ENCODE results near the gene ADH4.

ADH4 gene

DNA sequence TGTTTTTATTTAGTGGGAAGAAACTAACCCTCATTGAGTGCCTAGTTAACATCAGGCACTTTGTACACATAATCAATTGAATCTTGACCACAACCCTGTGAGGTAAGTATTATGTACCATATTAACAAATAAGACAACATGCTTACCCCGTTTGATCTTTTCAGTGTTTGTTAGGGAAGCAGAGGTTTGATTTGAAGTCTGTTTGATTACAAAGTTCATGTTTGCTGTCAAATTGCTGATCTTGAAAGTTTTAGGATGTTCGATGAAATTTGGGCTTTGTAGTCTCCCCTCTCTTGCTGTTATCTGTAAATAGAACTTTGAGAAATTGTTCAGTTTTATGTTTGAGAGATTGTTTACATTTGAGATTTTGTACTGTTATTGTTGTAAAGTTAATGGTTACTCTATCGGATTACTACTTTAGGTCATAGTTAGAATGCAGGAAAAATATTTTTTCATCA lies 13.4 kb upstream of the ADH4 start:
- TF ChIP-seq, protein P1, sequence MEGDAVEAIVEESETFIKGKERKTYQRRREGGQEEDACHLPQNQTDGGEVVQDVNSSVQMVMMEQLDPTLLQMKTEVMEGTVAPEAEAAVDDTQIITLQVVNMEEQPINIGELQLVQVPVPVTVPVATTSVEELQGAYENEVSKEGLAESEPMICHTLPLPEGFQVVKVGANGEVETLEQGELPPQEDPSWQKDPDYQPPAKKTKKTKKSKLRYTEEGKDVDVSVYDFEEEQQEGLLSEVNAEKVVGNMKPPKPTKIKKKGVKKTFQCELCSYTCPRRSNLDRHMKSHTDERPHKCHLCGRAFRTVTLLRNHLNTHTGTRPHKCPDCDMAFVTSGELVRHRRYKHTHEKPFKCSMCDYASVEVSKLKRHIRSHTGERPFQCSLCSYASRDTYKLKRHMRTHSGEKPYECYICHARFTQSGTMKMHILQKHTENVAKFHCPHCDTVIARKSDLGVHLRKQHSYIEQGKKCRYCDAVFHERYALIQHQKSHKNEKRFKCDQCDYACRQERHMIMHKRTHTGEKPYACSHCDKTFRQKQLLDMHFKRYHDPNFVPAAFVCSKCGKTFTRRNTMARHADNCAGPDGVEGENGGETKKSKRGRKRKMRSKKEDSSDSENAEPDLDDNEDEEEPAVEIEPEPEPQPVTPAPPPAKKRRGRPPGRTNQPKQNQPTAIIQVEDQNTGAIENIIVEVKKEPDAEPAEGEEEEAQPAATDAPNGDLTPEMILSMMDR (IDR thresholded peaks at IDR 0.05; ENCODE audit: low read depth, low read length), result no peak
- Histone ChIP-seq H3K4me3 (ENCODE audit: low read depth, low read length) (no peak overlapping the region), H3K9me3 (ENCODE audit: severe bottlenecking) (no peaks in the 10 kb centered on the region), H3K36me3 (no peaks in the 10 kb centered on the region), H3K27ac (no peak overlapping the region), H3K27me3 (ENCODE audit: insufficient read depth, low read depth, severe bottlenecking) (no peaks in the 10 kb centered on the region)
- DNase-seq, result no peak

DNA sequence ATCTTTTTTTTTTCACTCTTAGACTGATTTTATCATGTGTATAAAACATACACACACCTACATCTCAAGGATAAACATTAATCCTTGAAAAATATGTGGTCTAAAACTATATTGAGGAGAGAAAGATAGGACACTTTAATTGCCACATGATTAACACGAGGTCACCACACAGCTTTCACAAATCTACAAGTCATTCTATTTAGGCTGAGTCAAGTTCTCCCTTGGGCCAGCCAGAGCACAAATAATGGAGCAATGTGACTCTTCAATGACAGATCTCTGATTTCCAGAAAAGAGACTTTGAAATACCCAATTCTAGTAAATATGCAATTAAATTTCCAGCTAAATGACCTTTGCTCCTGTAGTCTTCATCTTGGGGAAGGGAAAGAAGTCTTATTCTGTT lies 12.9 kb upstream of the ADH4 start:
- no peaks in the 10 kb centered on the region for H3K9me3 ChIP-seq (ENCODE audit: severe bottlenecking)
- no peaks in the 10 kb centered on the region for H3K36me3 ChIP-seq
- no peak overlapping the region for H3K4me3 ChIP-seq (ENCODE audit: low read depth, low read length)
- no peak for DNase-seq
- H3K27me3 ChIP-seq (ENCODE audit: insufficient read depth, low read depth, severe bottlenecking), result no peaks in the 10 kb centered on the region
- H3K27ac ChIP-seq, result no peak overlapping the region
- TF ChIP-seq, protein P1 (IDR thresholded peaks at IDR 0.05; ENCODE audit: low read depth, low read length), result no peak

DNA sequence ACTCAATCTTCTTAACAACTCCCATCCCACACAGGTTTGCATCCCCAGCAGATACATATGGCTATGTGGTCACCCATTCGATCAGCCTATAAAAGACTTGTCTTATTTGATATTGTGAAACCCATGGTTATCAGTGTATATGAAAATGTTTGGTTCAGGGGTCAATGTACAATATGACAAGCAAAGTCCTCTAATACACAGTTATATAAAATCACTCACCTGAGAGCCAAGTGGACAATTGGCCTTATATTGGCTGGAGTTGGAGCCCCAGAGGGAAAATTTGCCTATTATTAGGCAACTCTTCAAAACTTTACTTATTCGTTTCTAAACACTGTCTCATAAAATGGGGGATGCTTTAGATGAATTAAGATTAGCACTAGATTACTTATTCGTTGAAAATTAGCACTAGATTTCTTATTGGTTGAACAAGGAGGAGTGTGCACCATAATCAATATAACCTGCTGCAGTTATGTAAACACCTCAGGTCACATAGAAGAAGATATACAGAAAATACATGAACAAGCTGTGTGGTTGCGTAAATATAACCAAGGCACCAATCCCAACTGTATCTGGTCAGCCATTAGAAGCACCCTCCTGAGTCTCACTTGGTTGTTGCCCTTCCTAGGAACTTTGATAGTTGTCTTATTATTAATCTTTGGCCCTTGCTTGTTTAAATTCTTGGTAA lies 10.7 kb upstream of the ADH4 start:
- H3K36me3 ChIP-seq, result no peaks in the 10 kb centered on the region
- H3K9me3 ChIP-seq (ENCODE audit: severe bottlenecking), result peaks cover 5% of the 10 kb centered on the region
- H3K27ac ChIP-seq, result no peak overlapping the region
- H3K4me3 ChIP-seq (ENCODE audit: low read depth, low read length), result no peak overlapping the region
- TF ChIP-seq, protein P1 (IDR thresholded peaks at IDR 0.05; ENCODE audit: low read depth, low read length), result no peak
- DNase-seq, result no peak
- no peaks in the 10 kb centered on the region for H3K27me3 ChIP-seq (ENCODE audit: insufficient read depth, low read depth, severe bottlenecking)

DNA sequence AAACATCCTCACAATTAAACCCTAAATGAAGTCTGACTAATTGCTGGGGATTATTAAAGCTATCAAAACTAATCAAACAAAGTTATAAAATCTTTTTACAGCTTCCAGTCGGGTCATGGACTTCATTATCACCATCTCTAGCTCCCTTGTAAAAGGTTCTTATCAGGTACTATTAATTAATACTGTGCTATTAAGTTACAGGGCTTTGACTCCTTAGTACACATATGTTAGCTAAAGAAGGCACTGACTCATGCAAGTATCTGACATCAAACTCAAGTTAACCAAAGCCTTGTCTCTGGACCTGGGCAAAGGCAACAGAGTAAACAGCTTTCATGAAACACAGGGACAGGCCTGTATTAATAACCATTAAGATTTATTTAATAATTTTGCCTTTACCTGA lies 7.9 kb upstream of the ADH4 start:
- Histone ChIP-seq H3K27ac (no peak overlapping the region), H3K36me3 (no peaks in the 10 kb centered on the region), H3K27me3 (ENCODE audit: insufficient read depth, low read depth, severe bottlenecking) (no peaks in the 10 kb centered on the region), H3K9me3 (ENCODE audit: severe bottlenecking) (peaks cover 5% of the 10 kb centered on the region), H3K4me3 (ENCODE audit: low read depth, low read length) (no peak overlapping the region)
- TF ChIP-seq, protein P1 (IDR thresholded peaks at IDR 0.05; ENCODE audit: low read depth, low read length), result no peak
- no peak for DNase-seq

DNA sequence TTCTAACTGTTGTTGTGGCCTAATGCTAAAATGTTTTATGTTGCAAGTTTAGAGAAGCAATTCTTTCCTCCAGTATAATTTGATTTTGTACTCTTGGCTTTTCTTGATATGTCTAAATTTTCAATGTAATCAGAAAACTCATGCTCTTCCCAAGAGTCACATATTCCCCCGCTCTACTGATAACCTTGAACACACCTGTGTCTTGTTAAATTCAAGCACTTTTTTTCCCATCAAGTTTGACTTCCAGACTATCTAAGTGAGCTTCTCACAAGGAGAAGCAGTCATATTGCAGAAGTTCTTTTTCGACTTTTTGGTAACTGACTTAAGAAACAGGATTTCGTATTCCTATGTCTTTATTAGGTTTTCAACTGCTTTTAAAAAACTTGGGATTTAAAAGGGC lies 7.4 kb upstream of the ADH4 start:
- Histone ChIP-seq H3K9me3 (ENCODE audit: severe bottlenecking) (peaks cover 5% of the 10 kb centered on the region), H3K27ac (no peak overlapping the region), H3K27me3 (ENCODE audit: insufficient read depth, low read depth, severe bottlenecking) (no peaks in the 10 kb centered on the region), H3K4me3 (ENCODE audit: low read depth, low read length) (no peak overlapping the region), H3K36me3 (no peaks in the 10 kb centered on the region)
- TF ChIP-seq, protein P1 (IDR thresholded peaks at IDR 0.05; ENCODE audit: low read depth, low read length), result no peak
- no peak for DNase-seq
